Measurements from ENCODE around the gene ANO7. TPM values are rescaled to one million over a fixed set of nuclear protein-coding genes. Genes with fewer than 3 reads are reported as not detected.

The ANO7 gene
- total RNA-seq, 2 donors from 2014 or later: 0.32 to 0.95 TPM

Other genes starting within 250 kb of the ANO7 start
- gene SNED1, start 190.1 kb upstream of the ANO7 start, total RNA-seq: 10 to 100 TPM; 39.7 to 62.7 TPM
- 10 to 100 TPM; 17.1 to 17.8 TPM for gene MTERF4, start 86.4 kb upstream of the ANO7 start, total RNA-seq
- 1 to 10 TPM; 2.3 to 4.4 TPM for gene PASK, start 39.2 kb upstream of the ANO7 start, total RNA-seq
- gene PPP1R7, start 38.2 kb upstream of the ANO7 start, total RNA-seq: 10 to 100 TPM; 49.3 to 53.0 TPM
- 100 to 1,000 TPM; 428 to 459 TPM for gene HDLBP, start 127.0 kb downstream of the ANO7 start, total RNA-seq
- 100 to 1,000 TPM; 395 to 423 TPM for gene SEPTIN2, start 127.2 kb downstream of the ANO7 start, total RNA-seq
- gene FARP2, start 167.6 kb downstream of the ANO7 start, total RNA-seq: 10 to 100 TPM; 31.1 to 35.3 TPM